ENCODE data around the gene DBT.

DNA sequence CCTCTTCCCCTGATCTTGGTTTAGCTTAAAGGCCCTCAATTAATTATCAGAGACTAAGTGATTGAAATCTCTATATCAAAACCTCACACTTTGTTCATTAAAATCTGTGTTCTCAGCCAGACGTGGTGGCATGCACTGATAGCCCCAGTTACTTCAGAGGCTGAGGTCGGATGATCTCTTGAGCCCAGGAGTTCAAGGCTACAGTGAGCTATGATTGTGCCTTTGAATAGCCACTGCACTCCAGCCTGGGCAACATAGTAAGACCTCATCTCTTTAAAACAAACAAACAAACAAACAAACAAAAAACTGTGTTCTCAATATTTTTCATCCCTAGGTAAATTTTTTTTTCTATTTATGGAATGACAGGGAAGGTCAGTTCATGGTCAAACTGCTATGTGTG lies 98.0 kb downstream of the DBT start:
- TF ChIP-seq POLR2A (IDR thresholded peaks at IDR 0.05; ENCODE audit: low read depth, low read length), result no peak
- TF ChIP-seq POLR2AphosphoS5 (IDR thresholded peaks at IDR 0.05; ENCODE audit: low read depth, low read length), result no peak
